GM18508 (cell line): ENCODE measurements around the gene C1R.
"Not testable (repeated sequence)": the region's sequence is repeated elsewhere in the genome, so short reads cannot be mapped to it uniquely, and the experiment has no call there.

ENCODE experiments used
- ATAC-seq: cut with Tn5 transposase; IDR thresholded peaks from one replicate; pipeline ENCODE4 v1.9.1; 2021; ENCODE audit warnings: moderate number of reproducible peaks; ENCODE audit not compliant: insufficient read depth, unreplicated experiment

Gene C1R

DNA sequence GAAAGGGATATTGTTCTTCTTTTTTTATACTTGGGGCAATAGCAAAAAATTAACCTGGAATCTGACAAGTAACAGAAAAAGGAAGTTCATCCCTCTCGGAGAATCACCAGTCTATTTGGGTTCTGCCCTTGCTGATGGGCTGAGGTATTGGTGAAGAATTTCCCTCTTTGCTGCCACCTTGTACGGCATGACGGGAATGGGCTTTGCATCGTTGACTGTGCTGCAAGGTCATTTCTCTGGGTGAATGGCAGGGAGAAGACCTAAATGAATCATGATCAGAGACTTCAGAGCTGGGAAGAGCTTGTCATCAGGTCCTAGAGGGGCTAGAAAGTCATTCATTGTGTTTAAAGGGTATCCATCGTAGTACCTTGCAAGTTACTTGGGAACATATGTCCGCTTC, 19.7 kb downstream of the C1R start:
- no peak for ATAC-seq

DNA sequence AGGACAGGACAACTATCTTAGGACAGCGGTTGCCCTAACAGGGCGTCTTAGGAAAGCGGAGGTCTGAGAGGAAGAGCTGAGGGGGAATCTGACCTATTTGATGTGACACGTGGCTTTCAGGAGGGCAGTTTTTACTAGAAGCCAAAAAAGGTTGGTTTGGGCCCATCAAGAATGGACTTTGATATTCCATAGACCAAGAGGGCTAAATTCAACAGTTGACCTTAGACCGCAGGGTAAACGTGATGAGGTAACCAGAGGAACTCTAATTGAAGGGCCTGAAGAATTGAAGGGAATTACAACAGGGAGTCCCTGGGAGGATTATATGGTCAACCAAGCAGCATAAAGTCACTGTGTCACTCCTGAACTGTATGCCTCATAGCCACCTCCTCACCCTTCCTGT, 20.2 kb downstream of the C1R start:
- no peak for ATAC-seq

- ATAC-seq, result no peak
Measured at GRCh38 chr12:7069386-7069785, 22.9 kb downstream of the C1R start.

GRCh38 chr12:7068994-7069346, 23.3 kb downstream of the C1R start:
- ATAC-seq, result no peak

GRCh38 chr12:7068240-7068993, 23.8 kb downstream of the C1R start:
- no peak for ATAC-seq

GRCh38 chr12:7067096-7067495, 25.1 kb downstream of the C1R start:
- no peak for ATAC-seq

DNA sequence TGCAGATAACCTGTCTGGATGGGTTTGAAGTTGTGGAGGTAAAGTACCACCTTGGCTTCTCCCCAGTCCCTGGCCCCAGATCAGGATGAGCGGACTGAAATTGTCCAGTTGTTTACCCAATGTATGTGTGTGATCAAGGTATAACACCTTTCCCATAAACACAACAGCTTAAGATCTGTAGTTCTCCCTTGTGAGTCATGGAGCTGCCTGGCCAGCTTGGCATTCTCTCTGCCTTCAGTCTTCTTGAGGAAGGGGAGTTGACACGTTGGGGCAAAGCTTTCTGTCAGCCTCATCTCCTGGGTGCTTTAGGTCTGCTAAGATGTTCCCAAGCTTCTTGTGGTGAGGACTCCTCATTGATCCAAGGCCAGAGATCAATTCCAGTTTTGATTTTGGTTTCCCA, 25.6 kb downstream of the C1R start:
- no peak for ATAC-seq

DNA sequence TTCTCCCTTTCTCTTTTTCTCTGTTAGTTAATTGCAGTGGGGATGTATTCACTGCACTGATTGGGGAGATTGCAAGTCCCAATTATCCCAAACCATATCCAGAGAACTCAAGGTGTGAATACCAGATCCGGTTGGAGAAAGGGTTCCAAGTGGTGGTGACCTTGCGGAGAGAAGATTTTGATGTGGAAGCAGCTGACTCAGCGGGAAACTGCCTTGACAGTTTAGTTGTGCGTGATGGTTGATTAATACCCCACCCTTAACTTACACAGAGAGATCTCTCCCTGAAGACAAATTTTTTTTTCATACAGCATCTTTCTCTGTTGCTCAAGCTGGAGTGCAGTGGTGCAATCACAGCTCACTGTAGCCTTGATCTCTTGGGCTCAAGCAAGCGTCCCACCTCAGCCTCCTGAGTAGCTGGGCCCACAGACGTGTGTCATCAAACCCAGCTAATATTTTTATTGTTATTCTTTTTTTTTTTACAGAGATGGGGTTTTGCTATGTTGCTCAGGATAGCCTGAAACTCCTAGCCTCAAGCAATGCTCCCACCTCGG, 27.1 kb downstream of the C1R start:
- ATAC-seq, result no peak

- no peak for ATAC-seq
Measured at GRCh38 chr12:7064516-7064915, 27.7 kb downstream of the C1R start.

- ATAC-seq, result no peak
Measured at GRCh38 chr12:7061596-7061995, 30.6 kb downstream of the C1R start.

DNA sequence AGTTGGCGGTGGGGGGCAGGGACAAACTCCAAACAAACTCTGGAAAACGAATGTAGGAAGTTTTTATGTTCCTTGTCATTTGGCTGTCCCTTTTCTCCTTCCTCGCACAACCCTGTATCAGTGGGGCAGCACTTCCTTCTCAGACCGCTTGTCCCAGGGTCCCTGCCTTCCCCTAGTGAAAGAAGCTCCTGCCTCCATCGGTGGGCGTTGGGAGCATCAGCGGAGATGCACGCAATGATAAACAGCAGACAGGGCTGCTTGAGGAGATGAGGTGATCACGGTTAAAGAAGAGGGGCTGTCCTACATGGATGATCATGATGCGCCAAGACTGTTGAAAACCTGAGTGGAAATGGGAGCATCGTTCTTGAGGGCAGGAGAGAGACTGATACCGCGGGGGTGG, 31.1 kb downstream of the C1R start:
- no peak for ATAC-seq

GRCh38 chr12:7060353-7060954, 31.8 kb downstream of the C1R start, which contains the start of gene C1S:
C1S (plus strand) TSS chr12:7060718; CDS start chr12:7061913, 1,195 bp downstream.
- no peak for ATAC-seq

DNA sequence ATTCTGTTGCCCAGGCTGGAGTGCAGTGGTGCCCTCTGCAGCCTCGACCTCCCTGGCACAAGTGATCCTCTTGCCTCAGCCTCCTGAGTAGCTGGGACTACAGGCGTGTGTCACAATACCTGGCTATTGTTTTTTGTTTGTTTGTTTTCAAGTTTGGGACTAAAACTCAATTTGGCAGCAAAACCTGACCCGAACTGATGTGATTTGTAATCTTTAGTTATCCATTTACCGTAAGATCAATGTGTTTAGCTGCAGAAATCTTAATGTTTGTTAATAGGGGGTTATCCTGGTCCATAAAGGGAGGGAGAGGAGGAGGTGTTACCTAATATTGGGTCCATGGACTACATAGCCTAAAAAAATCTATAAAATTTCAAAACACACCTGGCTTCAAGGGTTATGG, 32.5 kb downstream of the C1R start:
- no peak for ATAC-seq

DNA sequence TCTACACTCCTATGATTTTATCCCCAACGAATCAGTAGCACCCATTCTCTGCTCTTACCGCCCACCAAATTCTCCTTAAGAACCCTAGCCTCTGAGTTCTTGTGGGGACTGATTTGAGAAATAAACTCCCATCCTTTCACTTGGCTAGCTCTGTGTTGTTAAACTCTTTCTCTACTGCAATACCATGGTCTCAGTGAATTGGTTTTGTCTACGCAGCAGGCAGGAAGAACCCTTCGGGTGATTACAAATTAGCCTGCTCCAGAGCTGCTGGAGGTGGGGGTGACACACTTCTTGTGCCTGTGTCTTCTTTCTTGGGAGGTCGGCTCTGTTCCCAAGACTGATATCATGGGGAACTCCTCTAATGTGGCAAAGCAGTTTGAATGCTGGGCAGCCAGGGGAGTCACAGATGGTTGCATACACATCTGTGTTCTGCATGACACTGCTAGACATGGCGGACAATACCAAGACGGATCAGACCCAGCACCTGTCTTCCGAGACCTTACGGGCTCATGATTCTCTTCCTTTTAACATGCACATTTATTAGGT, 33.3 kb downstream of the C1R start:
- no peak for ATAC-seq

- no peak for ATAC-seq
Measured at GRCh38 chr12:7058163-7058845, 33.9 kb downstream of the C1R start.

- ATAC-seq, result not testable (repeated sequence)
Measured at GRCh38 chr12:7055736-7056135, 36.5 kb downstream of the C1R start.

DNA sequence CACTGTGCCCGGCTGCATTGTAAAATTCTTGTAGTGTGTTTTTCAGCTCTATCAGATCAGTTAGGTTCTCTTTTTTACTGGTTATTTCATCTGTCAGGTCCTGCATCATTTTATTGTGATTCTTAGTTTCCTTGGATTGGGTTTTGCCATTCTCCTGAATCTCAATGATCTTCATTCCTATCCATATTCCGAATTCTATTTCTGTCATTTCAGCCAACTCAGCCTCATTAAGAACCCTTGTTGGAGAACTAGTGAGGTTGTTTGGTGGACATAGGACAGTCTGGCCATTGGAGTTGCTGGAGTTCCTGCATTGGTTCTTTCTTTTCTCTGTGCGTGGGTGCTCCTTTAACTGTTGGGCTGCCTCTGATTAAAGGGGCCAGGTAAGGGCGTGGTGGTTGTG, 37.3 kb downstream of the C1R start:
- ATAC-seq, result no peak

DNA sequence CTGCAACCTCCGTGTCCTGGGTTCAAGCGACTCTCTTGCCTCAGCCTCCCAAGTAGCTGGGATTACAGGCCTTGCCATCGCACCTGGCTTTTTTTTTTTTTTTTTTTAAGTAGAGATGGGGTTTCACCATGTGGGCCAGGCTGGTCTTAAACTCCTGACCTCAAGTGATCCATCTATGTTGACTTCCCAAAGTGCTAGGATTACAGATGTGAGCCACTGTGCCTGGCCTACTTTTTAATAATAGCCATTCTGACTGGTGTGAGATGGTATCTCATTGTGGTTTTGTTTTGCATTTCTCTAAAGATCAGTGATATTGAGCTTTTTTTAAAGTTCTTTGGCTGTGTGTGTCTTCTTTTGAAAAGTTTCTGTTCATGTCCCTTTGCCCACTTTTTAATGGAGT, 42.3 kb downstream of the C1R start:
- ATAC-seq, result not testable (repeated sequence)

DNA sequence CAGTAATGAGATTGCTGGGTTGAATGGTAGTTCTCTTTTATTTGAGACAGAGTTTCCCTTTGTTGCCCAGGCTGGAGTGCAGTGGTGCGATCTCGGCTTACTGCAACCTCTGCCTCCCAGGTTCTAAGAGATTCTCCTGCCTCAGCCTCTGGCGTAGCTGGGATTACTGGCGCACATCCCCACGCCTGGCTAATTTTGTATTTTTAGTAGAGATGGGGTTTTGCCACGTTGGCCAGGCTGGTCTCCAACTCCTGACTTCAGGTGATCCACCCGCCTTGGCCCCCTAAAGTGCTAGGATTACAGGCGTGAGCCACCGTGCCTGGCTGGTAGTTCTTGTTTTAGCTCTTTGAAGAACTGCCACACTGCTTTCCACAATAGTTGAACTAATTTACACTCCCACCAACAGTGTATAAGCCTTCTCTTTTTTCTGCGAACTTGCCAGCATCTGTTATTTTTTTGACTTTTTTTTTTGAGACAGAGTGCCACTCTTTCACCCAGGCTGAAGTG, 42.7 kb downstream of the C1R start:
- ATAC-seq, result not testable (repeated sequence)

- ATAC-seq, result no peak
Measured at GRCh38 chr12:7047306-7047705, 44.9 kb downstream of the C1R start.
